Renal pelvis (tissue), 4 donors: ENCODE results near the gene BZW2. TPM values are rescaled to one million over a fixed set of nuclear protein-coding genes. Genes with fewer than 3 reads are reported as not detected.
"Not testable (repeated sequence)": the region's sequence is repeated elsewhere in the genome, so short reads cannot be mapped to it uniquely, and the experiment has no call there.

Experiments used
- DNase-seq: peaks from one replicate; pipeline ENCODE4 v3.0.0-alpha.2; 2013
- polyA plus RNA-seq, 3 donors: library from polyadenylated mRNA; unstranded; fragments of 120-200 nt; gene quantifications; one replicate each; pipeline ENCODE4 v1.2.1, GENCODE V29; 2013; ENCODE audit not compliant: insufficient read length in 3 of 3

BZW2 gene
- polyA plus RNA-seq, 3 donors, result 69.1 to 76.6 (median 70.8) TPM

GRCh38 chr7:16637379-16637778, 8.6 kb upstream of the BZW2 start:
- DNase-seq, result no peak

DNA sequence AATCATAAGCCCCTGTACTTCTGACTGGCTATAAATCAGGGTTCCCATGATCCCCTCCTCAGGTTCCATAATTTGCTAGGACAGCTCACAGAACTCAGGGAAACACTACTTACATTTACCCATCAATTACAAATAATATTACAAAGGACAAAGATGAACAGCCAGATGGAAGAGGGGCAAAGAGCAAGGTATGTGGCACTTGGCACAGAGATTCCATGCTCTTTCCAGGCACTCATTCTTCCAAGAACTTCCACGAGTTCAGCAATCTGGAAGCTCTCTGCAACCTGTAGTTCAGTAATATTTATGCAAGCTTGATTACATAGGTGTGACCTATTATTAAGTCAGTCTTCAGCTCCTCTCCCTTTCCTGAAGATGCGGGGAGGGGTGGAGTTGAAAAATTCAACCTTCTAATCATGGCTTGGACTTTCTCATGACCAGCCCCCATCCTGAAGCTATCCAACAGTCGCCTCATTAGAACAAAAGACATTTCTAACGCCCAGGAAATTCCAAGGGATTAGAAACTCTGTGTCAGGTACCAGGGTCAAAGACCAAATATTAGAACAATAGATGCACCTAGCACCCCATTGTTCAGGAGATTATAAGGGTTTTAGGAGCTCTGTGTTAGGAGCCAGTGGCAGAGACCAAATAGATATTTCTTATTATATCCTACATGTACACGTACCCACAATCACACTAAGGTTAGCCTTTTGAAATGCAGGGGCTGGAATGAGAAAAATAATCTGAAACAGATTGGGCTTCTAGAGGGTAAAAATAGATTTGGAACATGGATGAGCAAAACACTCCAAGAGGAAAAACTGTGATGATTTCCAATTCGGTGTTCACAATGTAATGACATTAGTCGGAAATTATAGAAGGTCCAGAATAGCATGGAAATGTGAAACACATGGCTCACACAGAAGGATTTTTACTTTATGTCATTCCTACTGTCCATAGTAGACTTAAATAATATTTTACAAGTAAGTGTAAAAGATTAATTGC, 7.4 kb upstream of the BZW2 start:
- no peak for DNase-seq

GRCh38 chr7:16644157-16644556, 1.8 kb upstream of the BZW2 start:
- DNase-seq, result no peak

GRCh38 chr7:16644636-16645592, 1.1 kb upstream of the BZW2 start:
- DNase-seq, result no peak

GRCh38 chr7:16646472-16647072, 591 bp downstream of the BZW2 start:
- no peak for DNase-seq

- DNase-seq, result no peak
Measured at GRCh38 chr7:16647435-16647960, 1.5 kb downstream of the BZW2 start.

- no peak for DNase-seq
Measured at GRCh38 chr7:16648551-16648950, 2.6 kb downstream of the BZW2 start.

- DNase-seq, result no peak
Measured at GRCh38 chr7:16649196-16649595, 3.2 kb downstream of the BZW2 start.

DNA sequence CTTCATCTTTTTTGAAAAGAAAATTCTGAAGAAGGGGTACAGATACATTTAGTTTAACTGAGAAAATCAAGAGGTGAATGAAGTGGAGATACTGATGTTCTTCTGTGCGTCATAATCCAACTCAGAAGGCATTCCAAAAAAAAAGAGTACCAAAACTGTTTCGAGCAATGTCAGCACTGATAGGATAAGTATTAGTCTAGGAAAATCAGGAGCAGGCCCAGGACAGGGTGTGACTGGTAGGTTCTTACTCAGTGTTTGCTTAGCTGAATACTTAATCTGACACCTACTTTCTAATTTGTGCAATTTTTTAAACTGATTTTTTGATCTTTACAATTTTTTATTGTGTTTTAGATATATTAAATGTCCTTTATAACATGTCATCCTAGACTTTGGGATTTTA, 4.3 kb downstream of the BZW2 start:
- no peak for DNase-seq

DNA sequence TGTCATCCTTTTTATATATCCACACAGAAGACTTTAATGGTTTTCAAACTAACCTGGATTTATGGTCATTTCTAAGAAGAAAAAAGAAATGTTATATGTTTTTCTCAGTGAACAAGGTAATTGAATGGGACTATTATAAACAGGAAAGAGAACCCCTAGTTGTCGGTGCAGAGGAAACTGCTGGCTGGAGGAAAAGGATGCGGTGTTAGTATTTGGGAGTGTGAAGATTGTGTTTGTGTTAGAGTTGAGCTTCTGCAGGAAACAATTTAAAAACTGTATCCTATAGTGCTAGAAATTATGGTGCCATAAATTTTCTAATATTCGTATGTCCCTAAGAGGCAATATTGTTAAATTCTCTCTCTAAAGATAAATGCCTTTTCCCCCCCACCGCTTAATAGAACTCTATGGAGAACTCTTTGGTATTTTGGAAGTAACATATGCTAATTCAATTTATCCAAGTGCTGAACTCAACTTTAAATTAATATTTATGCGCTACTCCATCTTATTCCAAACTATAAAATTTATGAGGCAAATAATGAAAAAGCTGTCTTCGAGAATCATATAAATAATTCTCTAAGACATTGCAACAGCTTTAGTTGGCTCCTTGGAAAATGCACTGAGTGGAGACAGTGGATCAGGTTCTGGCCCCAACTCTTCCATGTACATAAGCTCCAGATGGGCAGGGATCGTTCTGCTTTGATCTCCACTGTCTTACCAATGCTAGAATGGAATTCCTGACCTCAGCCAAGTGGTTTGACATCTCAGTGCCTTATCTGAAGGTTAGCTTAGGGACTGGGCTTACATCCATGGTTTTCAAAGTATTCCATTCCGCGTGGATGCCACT, 5.6 kb downstream of the BZW2 start:
- DNase-seq, result no peak

- DNase-seq, result no peak
Measured at GRCh38 chr7:16652240-16652583, 6.2 kb downstream of the BZW2 start.

DNA sequence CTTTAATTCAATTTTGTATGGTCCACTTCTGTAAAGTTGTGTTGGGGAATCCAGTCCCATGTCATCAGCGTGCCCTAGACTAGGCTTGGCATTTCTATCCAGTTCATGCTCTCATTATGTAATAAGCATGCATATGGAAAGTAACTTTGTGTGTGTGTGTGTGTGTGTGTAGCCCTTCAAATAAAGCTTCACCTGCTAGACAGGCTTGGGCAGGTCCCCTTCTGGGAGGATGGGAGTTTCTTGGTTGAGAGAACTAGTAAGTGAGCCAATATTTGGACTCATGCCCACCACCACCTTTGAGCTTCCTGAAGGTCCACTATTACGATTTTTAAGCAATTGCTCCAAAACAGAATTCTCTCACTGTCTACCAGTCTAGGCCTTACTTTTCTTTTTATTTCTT, 6.9 kb downstream of the BZW2 start:
- DNase-seq, result no peak

GRCh38 chr7:16655394-16655793, 9.4 kb downstream of the BZW2 start:
- no peak for DNase-seq

GRCh38 chr7:16656141-16656540, 10.2 kb downstream of the BZW2 start:
- no peak for DNase-seq

- DNase-seq, result no peak
Measured at GRCh38 chr7:16657656-16658279, 11.8 kb downstream of the BZW2 start.

DNA sequence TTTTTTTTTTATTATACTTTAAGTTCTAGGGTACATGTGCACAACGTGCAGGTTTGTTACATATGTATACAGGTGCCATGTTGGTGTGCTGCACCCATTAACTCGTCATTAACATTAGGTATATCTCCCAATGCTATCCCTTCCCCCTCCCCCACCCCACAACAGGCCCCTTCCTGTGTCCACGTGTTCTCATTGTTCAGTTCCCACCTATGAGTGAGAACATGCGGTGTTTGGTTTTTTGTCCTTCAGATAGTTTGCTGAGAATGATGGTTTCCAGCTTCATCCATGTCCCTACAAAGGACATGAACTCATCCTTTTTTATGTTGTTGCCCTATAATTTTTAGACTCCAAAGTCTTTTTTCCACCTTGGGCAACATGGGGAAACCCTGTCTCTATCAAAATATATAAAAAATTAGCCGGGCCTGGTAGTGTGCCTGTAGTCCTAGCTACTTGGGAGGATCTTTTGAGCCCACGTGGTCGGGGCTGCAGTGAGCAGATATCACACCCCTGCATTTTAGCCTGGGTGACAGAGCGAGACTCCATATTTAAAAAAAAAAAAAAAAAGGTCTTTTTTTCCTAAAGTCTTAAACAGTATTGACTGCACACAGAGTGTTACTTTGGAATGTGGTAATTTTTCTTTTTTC, 14.0 kb downstream of the BZW2 start:
- not testable (repeated sequence) for DNase-seq

DNA sequence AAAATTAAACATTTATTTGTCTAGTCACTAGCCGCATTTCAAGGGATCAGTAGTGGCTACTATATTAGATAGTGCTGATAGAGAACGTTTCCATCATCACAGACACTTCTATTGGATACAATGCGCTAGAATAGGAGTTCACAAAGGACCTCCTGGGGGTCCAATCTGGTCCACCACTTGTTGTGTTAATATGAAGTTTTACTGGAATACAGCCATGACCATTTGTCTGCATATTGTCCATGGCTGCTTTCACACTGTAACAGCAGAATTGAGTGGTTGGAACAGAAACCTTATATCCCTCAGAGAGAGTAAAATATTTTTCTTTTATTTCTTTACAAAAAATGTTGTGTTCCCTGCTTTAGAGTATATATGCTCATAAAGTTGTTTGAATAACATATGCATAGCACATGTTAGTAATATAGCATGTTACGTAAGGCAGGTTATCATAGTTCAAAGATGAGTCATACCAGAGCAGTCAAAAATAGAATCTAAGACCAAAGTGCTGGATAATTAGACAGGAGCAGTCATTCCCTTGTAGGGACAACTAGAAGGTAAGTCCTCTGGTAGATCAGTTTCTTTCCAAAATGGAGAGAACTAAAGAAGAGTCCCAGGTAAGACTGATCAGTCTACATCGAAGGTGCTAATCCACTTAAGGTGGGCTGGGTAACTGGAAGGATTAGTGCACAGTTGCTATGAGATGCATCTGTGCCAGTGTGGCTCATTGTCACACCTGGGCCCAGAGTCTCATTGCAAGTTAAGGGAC, 14.9 kb downstream of the BZW2 start:
- DNase-seq, result no peak

GRCh38 chr7:16661924-16662323, 15.9 kb downstream of the BZW2 start:
- DNase-seq, result no peak

DNA sequence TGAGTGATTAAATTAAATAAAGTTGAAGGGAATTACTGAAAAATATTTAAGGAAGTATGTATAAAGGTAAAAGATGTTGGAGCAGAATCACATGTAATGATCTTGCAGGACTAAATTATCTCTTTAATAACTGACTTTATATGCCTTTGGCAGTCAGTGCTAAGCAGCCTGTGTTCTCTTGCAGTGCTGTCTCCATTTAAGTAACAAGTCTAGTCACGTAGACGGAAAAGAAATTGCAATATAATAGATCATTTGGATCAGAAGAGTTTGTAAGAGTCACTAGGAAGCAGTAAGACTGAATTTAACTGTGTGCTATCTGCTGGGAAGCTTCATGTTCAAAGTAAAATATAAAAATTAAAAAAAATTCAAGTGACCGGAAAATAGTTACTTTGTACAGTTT, 21.4 kb downstream of the BZW2 start:
- no peak for DNase-seq
